D721Med (cell line): ENCODE measurements around the gene COL19A1.

Experiments
- DNase-seq: peaks from one replicate; pipeline ENCODE4 v3.0.0; 2011; ENCODE audit warnings: low spot score; ENCODE audit not compliant: insufficient read length
- FAIRE-seq: peaks from 2 replicates; lab custom pipeline; 2011; peaks lifted over from hg19 to GRCh38; lab: Jason Lieb, UNC
- CTCF ChIP-seq: IDR thresholded peaks from 2 replicates; pipeline ENCODE4 v1.5.1; 2012; ENCODE audit warnings: mild to moderate bottlenecking, control low read depth; ENCODE audit not compliant: insufficient read depth; ENCODE audit errors: missing control alignments

COL19A1 gene

GRCh38 chr6:69926745-69927144 lies 60.4 kb downstream of the COL19A1 start:
- no peak for FAIRE-seq
- TF ChIP-seq CTCF, result no peak
- no peak for DNase-seq

GRCh38 chr6:69933239-69933638 lies 66.9 kb downstream of the COL19A1 start:
- DNase-seq (no peak), FAIRE-seq (no peak)
- no peak for TF ChIP-seq CTCF

GRCh38 chr6:69935079-69935478 lies 68.7 kb downstream of the COL19A1 start:
- no peak for TF ChIP-seq CTCF
- DNase-seq (no peak), FAIRE-seq (no peak)

- FAIRE-seq, result no peak
- DNase-seq, result no peak
- no peak for TF ChIP-seq CTCF
Measured at GRCh38 chr6:69936674-69937363, 70.5 kb downstream of the COL19A1 start.

- DNase-seq (no peak), FAIRE-seq (no peak)
- no peak for TF ChIP-seq CTCF
Measured at GRCh38 chr6:69937402-69938136, 71.2 kb downstream of the COL19A1 start.

- TF ChIP-seq CTCF, result no peak
- DNase-seq, result no peak
- FAIRE-seq, result no peak
Measured at GRCh38 chr6:69942485-69942884, 76.1 kb downstream of the COL19A1 start.

- TF ChIP-seq CTCF, result no peak
- FAIRE-seq (no peak), DNase-seq (no peak)
Measured at GRCh38 chr6:69945192-69945591, 78.8 kb downstream of the COL19A1 start.
